GM21723 (cell line): Measurements from ENCODE around the gene RFK.
"Not testable (repeated sequence)": the region's sequence is repeated elsewhere in the genome, so short reads cannot be mapped to it uniquely, and the experiment has no call there.

ENCODE experiments used
- ATAC-seq: cut with Tn5 transposase; IDR thresholded peaks from one replicate; pipeline ENCODE4 v1.9.1; 2021; ENCODE audit warnings: mild to moderate bottlenecking, moderate library complexity; ENCODE audit not compliant: unreplicated experiment

Gene RFK

GRCh38 chr9:76394195-76394959 is at the start of gene RFK:
RFK (minus strand) TSS chr9:76394426; CDS start chr9:76394171, 255 bp downstream.
- ATAC-seq = peak; percentile 76

- ATAC-seq = no peak
Measured at GRCh38 chr9:76443887-76444286, 49.7 kb upstream of the RFK start.

- peak; percentile 58 for ATAC-seq
Measured at GRCh38 chr9:76441551-76442322, 47.5 kb upstream of the RFK start.

DNA sequence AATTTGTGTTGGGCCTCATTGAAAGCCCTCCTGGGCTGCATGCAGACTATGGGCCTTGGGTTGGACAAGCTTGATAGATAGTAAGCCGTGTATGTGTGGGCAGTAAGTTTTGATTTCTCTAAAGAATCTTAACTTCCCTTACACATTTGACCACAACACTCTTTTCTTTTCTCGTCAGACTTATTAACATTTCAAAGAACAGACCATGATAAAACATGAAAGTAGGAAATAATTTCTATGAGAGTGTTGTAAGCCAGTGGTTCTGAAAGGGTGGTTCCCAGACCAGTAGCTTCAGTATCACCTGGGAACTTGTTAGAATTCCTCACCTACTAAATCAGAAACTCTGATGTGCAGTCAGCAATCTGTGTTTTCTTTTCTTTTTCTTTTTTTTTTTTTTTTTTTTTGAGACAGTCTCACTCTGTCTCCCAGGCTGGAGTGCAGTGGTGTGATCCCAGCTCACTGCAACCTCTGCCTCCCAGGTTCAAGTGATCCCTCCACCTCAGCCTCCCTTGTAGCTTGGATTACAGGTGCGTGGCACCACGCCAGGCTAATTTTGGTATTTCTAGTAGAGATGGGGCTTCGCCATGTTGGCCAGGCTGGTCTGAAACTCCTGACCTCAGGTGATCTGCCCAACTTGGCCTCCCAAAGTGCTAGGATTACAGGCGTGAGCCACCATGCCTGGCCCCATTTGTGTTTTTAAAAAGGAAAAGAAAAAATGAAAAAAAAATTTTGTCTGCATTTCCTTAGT is 44.8 kb upstream of the RFK start:
- peak; percentile 75 for ATAC-seq

GRCh38 chr9:76437017-76437699 is 42.9 kb upstream of the RFK start:
- not testable (repeated sequence) for ATAC-seq

DNA sequence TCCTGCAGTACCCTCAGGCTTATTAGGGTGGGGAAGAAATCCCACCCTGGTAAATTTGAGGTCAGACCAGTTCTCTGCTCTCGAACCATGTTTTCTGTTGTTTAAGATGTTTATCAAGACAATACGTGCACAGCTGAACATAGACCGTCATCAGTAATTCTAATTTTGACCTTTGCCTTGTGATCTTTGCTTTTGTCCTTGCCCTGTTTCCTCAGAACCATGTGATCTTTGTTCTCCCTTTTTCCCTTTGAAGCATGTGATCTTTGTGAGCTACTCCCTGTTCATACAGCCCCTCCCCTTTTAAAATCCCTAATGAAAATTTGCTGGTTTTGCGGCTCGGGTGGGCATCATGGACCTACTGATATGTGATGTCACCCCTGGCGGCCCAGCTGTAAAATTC is 40.7 kb upstream of the RFK start:
- ATAC-seq = not testable (repeated sequence)

DNA sequence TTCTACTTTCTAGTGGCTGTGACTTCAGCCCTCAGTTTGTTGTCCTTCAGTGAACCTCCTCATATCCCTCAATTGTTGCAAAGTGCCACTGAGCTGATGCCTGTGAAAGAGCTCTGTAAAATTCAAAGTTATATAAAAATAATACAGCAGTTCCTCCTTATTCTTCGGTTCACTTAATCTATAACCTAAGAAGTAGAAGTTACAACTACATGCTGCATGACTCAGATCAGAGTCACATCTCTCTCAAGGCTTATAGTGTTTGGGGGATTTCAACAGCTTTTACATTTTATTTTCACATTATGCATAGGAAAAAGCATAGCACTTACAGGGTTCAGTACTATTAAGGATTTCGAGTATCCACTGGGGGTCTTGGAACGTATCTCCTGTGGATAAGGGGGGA is 39.6 kb upstream of the RFK start:
- ATAC-seq = no peak

GRCh38 chr9:76433406-76433805 is 39.2 kb upstream of the RFK start:
- ATAC-seq = no peak

- no peak for ATAC-seq
Measured at GRCh38 chr9:76431601-76432000, 37.4 kb upstream of the RFK start.

GRCh38 chr9:76426807-76427419 is 32.7 kb upstream of the RFK start:
- no peak for ATAC-seq

- ATAC-seq = no peak
Measured at GRCh38 chr9:76425677-76426453, 31.6 kb upstream of the RFK start.

GRCh38 chr9:76424491-76424890 is 30.3 kb upstream of the RFK start:
- ATAC-seq = no peak

- ATAC-seq = no peak
Measured at GRCh38 chr9:76423216-76424177, 29.3 kb upstream of the RFK start.

DNA sequence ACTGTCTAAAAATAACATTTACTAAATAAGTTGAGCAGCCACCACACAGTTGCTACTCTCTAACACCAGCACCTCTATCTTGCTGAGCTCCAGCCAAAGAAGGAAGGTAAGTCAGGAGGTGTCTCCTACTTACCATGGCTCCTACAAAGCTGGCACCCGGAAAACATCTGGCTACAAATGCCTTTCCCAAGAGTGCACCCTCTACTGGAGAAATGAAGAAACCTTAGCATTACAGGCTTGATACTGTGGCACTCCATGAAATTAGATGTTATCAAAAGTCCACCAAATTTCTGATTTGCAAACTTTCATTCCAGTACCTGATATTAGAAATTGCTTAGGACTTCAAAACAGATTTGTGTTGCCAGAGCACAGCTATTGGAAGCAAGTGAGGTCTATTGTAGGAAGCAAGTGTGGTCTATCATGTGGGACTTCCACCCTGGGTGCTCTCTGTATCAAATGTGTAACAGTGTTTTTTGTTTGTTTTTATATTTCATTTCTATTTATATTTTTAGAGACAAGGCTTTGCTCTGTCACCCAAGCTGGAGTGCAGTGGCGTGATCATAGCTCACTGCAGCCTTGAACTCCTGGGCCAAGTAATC is 25.7 kb upstream of the RFK start:
- ATAC-seq = no peak

DNA sequence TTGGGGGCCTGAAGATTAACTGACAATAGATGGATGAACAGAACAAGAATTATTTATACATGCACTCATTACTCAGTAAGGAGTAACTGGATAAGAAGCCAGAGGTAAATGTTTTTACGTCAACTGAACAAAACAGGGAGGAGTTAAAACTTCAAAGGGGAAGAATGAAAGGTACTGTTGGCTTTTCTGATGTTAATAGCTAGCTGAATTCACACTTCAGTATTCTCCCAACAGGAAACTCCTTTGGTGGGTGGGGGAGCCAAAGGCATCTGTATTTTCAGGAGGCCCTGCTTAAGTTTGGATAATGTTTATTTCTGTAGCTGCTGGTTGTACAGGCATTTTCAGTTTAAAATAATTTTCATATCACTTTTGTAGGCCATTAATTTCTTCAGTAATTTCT is 23.2 kb upstream of the RFK start:
- ATAC-seq = no peak

GRCh38 chr9:76415731-76416130 is 21.5 kb upstream of the RFK start:
- no peak for ATAC-seq

- no peak for ATAC-seq
Measured at GRCh38 chr9:76415154-76415553, 20.9 kb upstream of the RFK start.

GRCh38 chr9:76414661-76415060 is 20.4 kb upstream of the RFK start:
- peak; percentile 56 for ATAC-seq
